Liver (tissue), 9 donors: Measurements from ENCODE around the gene LTK. TPM values are rescaled to one million over a fixed set of nuclear protein-coding genes. Genes with fewer than 3 reads are reported as not detected.

ENCODE experiments used
- DNase-seq: peaks from one replicate; pipeline ENCODE4 v3.0.0-alpha.2; 2017; ENCODE audit warnings: low spot score
- H3K27ac ChIP-seq, 2 donors: one replicate each; pipeline ENCODE4 v1.7.0; 2013; ENCODE audit warnings: inconsistent platforms in 2 of 2, low read length in 2 of 2, control low read depth in 1 of 2, low read depth in 1 of 2, mild to moderate bottlenecking in 1 of 2
- H3K27me3 ChIP-seq, 4 donors: one replicate each; pipeline versions ENCODE4 v1.6.1 to v1.7.0; 2013; ENCODE audit warnings: low read length in 3 of 4, inconsistent platforms in 1 of 4, mild to moderate bottlenecking in 1 of 4, moderate library complexity in 1 of 4; ENCODE audit not compliant: control insufficient read depth in 4 of 4, insufficient read depth in 4 of 4
- H3K36me3 ChIP-seq, 4 donors: one replicate each; pipeline versions ENCODE4 v1.6.1 to v1.7.0; 2013; ENCODE audit warnings: low read length in 3 of 4, mild to moderate bottlenecking in 3 of 4, low read depth in 1 of 4, moderate library complexity in 1 of 4; ENCODE audit not compliant: control insufficient read depth in 4 of 4, insufficient read depth in 3 of 4
- H3K4me1 ChIP-seq, 4 donors: one replicate each; pipeline versions ENCODE4 v1.6.1 to v1.7.0; 2013; ENCODE audit warnings: low read length in 3 of 4, mild to moderate bottlenecking in 3 of 4, moderate library complexity in 1 of 4; ENCODE audit not compliant: control insufficient read depth in 4 of 4, insufficient read depth in 4 of 4
- H3K4me3 ChIP-seq, 3 donors: one replicate each; pipeline versions ENCODE4 v1.6.1 to v1.7.0; 2013; ENCODE audit warnings: low read length in 3 of 3, control low read depth in 1 of 3, low read depth in 1 of 3, mild to moderate bottlenecking in 1 of 3
- H3K9ac ChIP-seq, 2 donors: one replicate each; pipeline ENCODE4 v1.7.0; 2013; ENCODE audit warnings: low read length in 2 of 2, mild to moderate bottlenecking in 2 of 2, moderate library complexity in 2 of 2, control low read depth in 1 of 2, low read depth in 1 of 2
- H3K9me3 ChIP-seq, 4 donors: one replicate each; pipeline versions ENCODE4 v1.6.1 to v1.7.0; 2013; ENCODE audit warnings: low read length in 3 of 4; ENCODE audit not compliant: control insufficient read depth in 4 of 4
- ATF3 ChIP-seq: IDR thresholded peaks from 2 replicates; pipeline ENCODE4 v1.6.1; 2016; ENCODE audit warnings: antibody characterized with exemption
- CTCF ChIP-seq: fragments of 150-350 bp; IDR thresholded peaks from 2 replicates; pipeline ENCODE4 v1.5.1; 2017; ENCODE audit warnings: improper control_type of control experiment, low read depth, low read length; ENCODE audit not compliant: missing input control
- EGR1 ChIP-seq, 2 donors: IDR thresholded peaks; 2 replicates each; pipeline ENCODE4 v1.6.1; 2016 to 2018; ENCODE audit warnings: antibody characterized with exemption in 2 of 2, low read depth in 2 of 2
- FOXA1 ChIP-seq: IDR thresholded peaks from 2 replicates; pipeline ENCODE4 v1.6.1; 2016; ENCODE audit warnings: antibody characterized with exemption
- FOXA2 ChIP-seq: IDR thresholded peaks from 2 replicates; pipeline ENCODE4 v1.6.1; 2016; ENCODE audit warnings: antibody characterized with exemption
- GABPA ChIP-seq, 2 donors: IDR thresholded peaks in 1 of 2; conservative IDR thresholded peaks in 1 of 2; 2 replicates each; pipeline ENCODE4 v1.6.1; 2016; ENCODE audit warnings: antibody characterized with exemption in 2 of 2, mild to moderate bottlenecking in 1 of 2, moderate library complexity in 1 of 2
- HNF4A ChIP-seq, 2 donors: conservative IDR thresholded peaks; 2 replicates each; pipeline ENCODE4 v1.6.1; 2016; ENCODE audit warnings: antibody characterized with exemption in 2 of 2, mild to moderate bottlenecking in 2 of 2
- HNF4G ChIP-seq: IDR thresholded peaks from 2 replicates; pipeline ENCODE4 v1.6.1; 2016; ENCODE audit warnings: antibody characterized with exemption
- JUND ChIP-seq, 2 donors: IDR thresholded peaks; 2 replicates each; pipeline ENCODE4 v1.6.1; 2016; ENCODE audit warnings: antibody characterized with exemption in 2 of 2
- MAX ChIP-seq: IDR thresholded peaks from 2 replicates; pipeline ENCODE4 v1.6.1; 2016; ENCODE audit warnings: antibody characterized with exemption
- NR2F2 ChIP-seq: IDR thresholded peaks from 2 replicates; pipeline ENCODE4 v1.6.1; 2016; ENCODE audit warnings: antibody characterized with exemption
- RAD21 ChIP-seq, 2 donors: IDR thresholded peaks; 2 replicates each; pipeline ENCODE4 v1.6.1; 2016; ENCODE audit warnings: antibody characterized with exemption in 2 of 2, mild to moderate bottlenecking in 2 of 2
- REST ChIP-seq: IDR thresholded peaks from 2 replicates; pipeline ENCODE4 v1.6.1; 2016; ENCODE audit warnings: antibody characterized with exemption, mild to moderate bottlenecking
- RXRA ChIP-seq, 2 donors: IDR thresholded peaks; 2 replicates each; pipeline ENCODE4 v1.6.1; 2017 to 2018; ENCODE audit warnings: antibody characterized with exemption in 2 of 2, mild to moderate bottlenecking in 1 of 2
- SP1 ChIP-seq: IDR thresholded peaks from 2 replicates; pipeline ENCODE4 v1.6.1; 2018; ENCODE audit warnings: antibody characterized with exemption, mild to moderate bottlenecking
- TAF1 ChIP-seq: conservative IDR thresholded peaks from 2 replicates; pipeline ENCODE4 v1.6.1; 2016; ENCODE audit warnings: antibody characterized with exemption, mild to moderate bottlenecking
- YY1 ChIP-seq: IDR thresholded peaks from 2 replicates; pipeline ENCODE4 v1.6.1; 2016; ENCODE audit warnings: antibody characterized with exemption, mild to moderate bottlenecking
- WGBS: extraction: QIAGEN DNeasy Blood & Tissue Kit; methylation state at CpG from one replicate; pipeline ENCODE4 v1.1.7; 2013; 5-methylcytosine and 5-hydroxymethylcytosine counted together
- polyA plus RNA-seq, 2 donors: library from polyadenylated mRNA; stranded (reverse) in 1 of 2; unstranded in 1 of 2; fragments of 200-250 nt in 1 of 2; fragments of >200 nt in 1 of 2; fragmentation: Nextera tagmentation in 1 of 2; extraction: Ambion mirVana in 1 of 2; gene quantifications; one replicate each; pipeline versions ENCODE4 v1.2.1 to v1.2.3, GENCODE V29; 2013 to 2015
- total RNA-seq, 2 donors: library from RNA; depleted of rRNA; stranded (reverse); fragments of >200 nt; gene quantifications; one replicate each; pipeline ENCODE4 v1.2.3, GENCODE V29; 2014
- donor health status: healthy.
- donor health status: healthy.
- donor health status: healthy.
- donor health status: healthy.
- donor health status: healthy.

LTK gene
- total and polyA plus RNA-seq, 4 donors = 0.86 to 3.0 (median 2.0) TPM

- DNase-seq = no peak
- Histone ChIP-seq H3K27me3 (no peaks in the 10 kb centered on the region), H3K36me3 (peaks cover 0 to 6% (median 1%) of the 10 kb centered on the region in 4 donors), H3K27ac (no peak overlapping the region), H3K9me3 (no peaks in the 10 kb centered on the region), H3K9ac (no peak overlapping the region), H3K4me1 (no peaks in the 10 kb centered on the region), H3K4me3 (no peak overlapping the region)
- 79% methylated on average over 9 of the region's 9 CpGs for WGBS
- TF ChIP-seq GABPA (IDR thresholded peaks at IDR 0.05 in 1 of 2, conservative IDR thresholded peaks at IDR 0.05 in 1 of 2) (no peak), CTCF (no peak), EGR1 (IDR thresholded peaks at IDR 0.05; ENCODE audit: low read depth in 2 of 2) (no peak), RAD21 (IDR thresholded peaks at IDR 0.05) (no peak), SP1 (no peak), NR2F2 (peak; percentile 28), FOXA2 (no peak)
Measured at GRCh38 chr15:41487381-41487780, 26.2 kb downstream of the LTK start.

- Histone ChIP-seq H3K4me1 (no peaks in the 10 kb centered on the region), H3K4me3 (no peak overlapping the region), H3K9ac (no peak overlapping the region), H3K9me3 (no peaks in the 10 kb centered on the region), H3K27ac (no peak overlapping the region), H3K27me3 (no peaks in the 10 kb centered on the region), H3K36me3 (peaks cover 0 to 9% (median 4%) of the 10 kb centered on the region in 4 donors)
- 87% methylated on average over 43 of the region's 43 CpGs for WGBS
- DNase-seq = no peak
- TF ChIP-seq HNF4G = no peak
- no peak for TF ChIP-seq MAX
- no peak for TF ChIP-seq NR2F2
- no peak for TF ChIP-seq SP1
- TF ChIP-seq REST = no peak
- TF ChIP-seq RXRA (IDR thresholded peaks at IDR 0.05) = no peak
- TF ChIP-seq FOXA1 = no peak
Measured at GRCh38 chr15:41486286-41486685, 27.3 kb downstream of the LTK start.

GRCh38 chr15:41484937-41485625 lies 28.5 kb downstream of the LTK start:
- no peak overlapping the region for H3K9ac ChIP-seq
- DNase-seq = no peak
- no peaks in the 10 kb centered on the region for H3K27me3 ChIP-seq
- peaks cover 6 to 21% (median 12%) of the 10 kb centered on the region in 4 donors for H3K36me3 ChIP-seq
- no peaks in the 10 kb centered on the region for H3K4me1 ChIP-seq
- no peak overlapping the region for H3K4me3 ChIP-seq
- 90% methylated on average over 11 of the region's 11 CpGs for WGBS
- H3K9me3 ChIP-seq = no peaks in the 10 kb centered on the region
- H3K27ac ChIP-seq = no peak overlapping the region
- TF ChIP-seq ATF3 (no peak), JUND (IDR thresholded peaks at IDR 0.05) (no peak), TAF1 (no peak), NR2F2 (no peak), HNF4G (no peak), FOXA1 (no peak), MAX (no peak), EGR1 (IDR thresholded peaks at IDR 0.05; ENCODE audit: low read depth in 2 of 2) (no peak), GABPA (IDR thresholded peaks at IDR 0.05 in 1 of 2, conservative IDR thresholded peaks at IDR 0.05 in 1 of 2) (no peak), YY1 (no peak), FOXA2 (no peak), HNF4A (conservative IDR thresholded peaks at IDR 0.05) (no peak), RAD21 (IDR thresholded peaks at IDR 0.05) (no peak), REST (no peak), SP1 (no peak)
